HEK293 (cell line): ENCODE data around the gene FARSA.
A peak's percentile ranks its signal among the peaks of the same experiment; 100 is the strongest.

Experiments
- EGR2 ChIP-seq: fragments of 450-650 bp; formaldehyde crosslinking; IDR thresholded peaks from 2 replicates; pipeline ENCODE4 v1.5.1; 2016; ENCODE audit warnings: low read depth, missing biosample characterization, missing genetic modification characterization
- HOXD13 ChIP-seq: sonication (generic); formaldehyde crosslinking; IDR thresholded peaks from 2 replicates; pipeline ENCODE4 v1.8.0; 2022; ENCODE audit warnings: missing genetic modification reagents, borderline replicate concordance
- KLF16 ChIP-seq: fragments of 450-650 bp; formaldehyde crosslinking; IDR thresholded peaks from 2 replicates; pipeline ENCODE4 v1.5.1; 2017; ENCODE audit warnings: missing biosample characterization, missing genetic modification characterization
- KLF8 ChIP-seq: fragments of 450-650 bp; formaldehyde crosslinking; IDR thresholded peaks from 2 replicates; pipeline ENCODE4 v1.5.1; 2016; ENCODE audit warnings: missing biosample characterization, missing genetic modification characterization
- KLF9 ChIP-seq: fragments of 450-650 bp; formaldehyde crosslinking; IDR thresholded peaks from 2 replicates; pipeline ENCODE4 v1.5.1; 2016; ENCODE audit warnings: missing biosample characterization, missing genetic modification characterization, low read depth
- SP7 ChIP-seq: fragments of 450-650 bp; formaldehyde crosslinking; IDR thresholded peaks from 2 replicates; pipeline ENCODE4 v1.5.1; 2016; ENCODE audit warnings: missing biosample characterization, missing genetic modification characterization
- ZBTB1 ChIP-seq: fragments of 450-650 bp; formaldehyde crosslinking; IDR thresholded peaks from 2 replicates; pipeline ENCODE4 v1.5.1; 2016; ENCODE audit warnings: missing biosample characterization, missing genetic modification characterization
- ZBTB21 ChIP-seq: fragments of 450-650 bp; formaldehyde crosslinking; IDR thresholded peaks from 2 replicates; pipeline ENCODE4 v1.5.1; 2017; ENCODE audit warnings: missing biosample characterization, missing genetic modification characterization
- ZFP41 ChIP-seq: fragments of 450-650 bp; formaldehyde crosslinking; IDR thresholded peaks from 2 replicates; pipeline ENCODE4 v1.5.1; 2016; ENCODE audit warnings: missing biosample characterization, missing genetic modification characterization, borderline replicate concordance
- ZNF138 ChIP-seq: fragments of 450-650 bp; formaldehyde crosslinking; IDR thresholded peaks from 2 replicates; pipeline ENCODE4 v1.5.1; 2016; ENCODE audit warnings: missing biosample characterization, missing genetic modification characterization, borderline replicate concordance
- ZNF169 ChIP-seq: fragments of 450-650 bp; formaldehyde crosslinking; IDR thresholded peaks from 2 replicates; pipeline ENCODE4 v1.5.1; 2016; ENCODE audit warnings: missing biosample characterization, missing genetic modification characterization
- ZNF175 ChIP-seq: fragments of 450-650 bp; formaldehyde crosslinking; IDR thresholded peaks from 2 replicates; pipeline ENCODE4 v1.5.1; 2016; ENCODE audit warnings: missing biosample characterization, missing genetic modification characterization
- ZNF248 ChIP-seq: fragments of 450-650 bp; formaldehyde crosslinking; IDR thresholded peaks from 2 replicates; pipeline ENCODE4 v1.5.1; 2017; ENCODE audit warnings: missing biosample characterization, missing genetic modification characterization
- ZNF341 ChIP-seq: fragments of 450-650 bp; formaldehyde crosslinking; IDR thresholded peaks from 2 replicates; pipeline ENCODE4; 2016; ENCODE audit warnings: low read depth, missing biosample characterization, missing genetic modification characterization
- ZNF548 ChIP-seq: fragments of 450-650 bp; formaldehyde crosslinking; IDR thresholded peaks from 2 replicates; pipeline ENCODE4 v1.5.1; 2016; ENCODE audit warnings: missing biosample characterization, missing genetic modification characterization
- ZNF623 ChIP-seq: fragments of 450-650 bp; formaldehyde crosslinking; IDR thresholded peaks from 2 replicates; pipeline ENCODE4 v1.5.1; 2016; ENCODE audit warnings: missing biosample characterization, missing genetic modification characterization
- ZNF777 ChIP-seq: fragments of 450-650 bp; formaldehyde crosslinking; IDR thresholded peaks from 2 replicates; pipeline ENCODE4 v1.5.1; 2017; ENCODE audit warnings: missing biosample characterization, missing genetic modification characterization, borderline replicate concordance
- TF ChIP-seq, protein P1 (sequence below): fragments of 450-650 bp; formaldehyde crosslinking; IDR thresholded peaks from 2 replicates; pipeline ENCODE4 v1.5.1; 2016; ENCODE audit warnings: missing biosample characterization, missing genetic modification characterization
- TF ChIP-seq, protein P2 (sequence below): fragments of 450-650 bp; formaldehyde crosslinking; conservative IDR thresholded peaks from 2 replicates; pipeline ENCODE4 v1.5.1; 2016; ENCODE audit warnings: low read depth, missing biosample characterization, missing genetic modification characterization
- TF ChIP-seq, protein P3 (sequence below): fragments of 450-650 bp; formaldehyde crosslinking; IDR thresholded peaks from 2 replicates; pipeline ENCODE4 v1.5.1; 2017; ENCODE audit warnings: missing biosample characterization, missing genetic modification characterization
- TF ChIP-seq, protein P4 (sequence below): fragments of 450-650 bp; formaldehyde crosslinking; IDR thresholded peaks from 2 replicates; pipeline ENCODE4 v1.5.1; 2017; ENCODE audit warnings: missing biosample characterization, missing genetic modification characterization
- TF ChIP-seq, protein P5 (sequence below): fragments of 450-650 bp; formaldehyde crosslinking; IDR thresholded peaks from 2 replicates; pipeline ENCODE4 v1.5.1; 2016; ENCODE audit warnings: missing biosample characterization, missing genetic modification characterization

FARSA gene

DNA sequence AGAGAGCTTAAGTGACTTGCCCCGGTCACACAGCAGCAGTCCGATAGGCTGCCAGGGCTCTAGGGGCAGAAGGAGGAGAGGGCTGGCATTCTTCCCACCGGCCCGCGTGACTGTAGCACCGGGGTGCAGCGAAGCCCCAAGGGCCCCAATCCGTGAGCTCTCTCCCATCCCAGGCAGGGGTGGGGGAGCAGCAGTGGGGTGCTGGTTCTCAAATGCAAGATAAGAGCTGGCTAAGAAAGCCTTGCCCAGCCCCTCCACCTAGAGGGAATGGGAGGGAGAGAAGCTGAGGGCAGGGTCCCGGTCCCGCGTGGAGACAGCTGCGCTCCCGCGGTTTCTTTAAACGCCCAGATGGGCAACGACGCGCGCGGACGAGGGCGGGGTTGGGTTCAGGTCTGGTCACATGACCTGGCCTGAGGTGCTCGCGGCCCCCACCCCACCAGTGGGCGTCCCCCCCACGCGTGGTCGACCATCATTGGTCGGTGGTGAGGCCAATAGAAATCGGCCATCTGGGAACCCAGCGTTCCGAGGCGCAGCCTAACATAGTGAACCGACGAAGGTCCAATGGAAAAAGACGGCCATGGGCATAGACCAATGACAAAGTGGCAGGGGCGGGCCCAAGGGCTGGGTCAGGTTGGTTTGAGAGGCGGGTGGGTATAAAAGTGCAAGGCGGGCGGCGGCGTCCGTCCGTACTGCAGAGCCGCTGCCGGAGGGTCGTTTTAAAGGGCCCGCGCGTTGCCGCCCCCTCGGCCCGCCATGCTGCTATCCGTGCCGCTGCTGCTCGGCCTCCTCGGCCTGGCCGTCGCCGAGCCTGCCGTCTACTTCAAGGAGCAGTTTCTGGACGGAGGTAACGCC is 4.6 kb upstream of the FARSA start, which contains the start of gene CALR (continued):
- TF ChIP-seq, protein P1, sequence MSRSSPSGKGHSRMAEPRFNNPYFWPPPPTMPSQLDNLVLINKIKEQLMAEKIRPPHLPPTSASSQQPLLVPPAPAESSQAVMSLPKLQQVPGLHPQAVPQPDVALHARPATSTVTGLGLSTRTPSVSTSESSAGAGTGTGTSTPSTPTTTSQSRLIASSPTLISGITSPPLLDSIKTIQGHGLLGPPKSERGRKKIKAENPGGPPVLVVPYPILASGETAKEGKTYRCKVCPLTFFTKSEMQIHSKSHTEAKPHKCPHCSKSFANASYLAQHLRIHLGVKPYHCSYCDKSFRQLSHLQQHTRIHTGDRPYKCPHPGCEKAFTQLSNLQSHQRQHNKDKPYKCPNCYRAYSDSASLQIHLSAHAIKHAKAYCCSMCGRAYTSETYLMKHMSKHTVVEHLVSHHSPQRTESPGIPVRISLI (tag by site-specific recombination), result no peak
- TF ChIP-seq ZNF777 (tag by site-specific recombination), result no peak
- TF ChIP-seq SP7 (tag by site-specific recombination), result peak; percentile 50
- TF ChIP-seq ZNF175, result no peak
- TF ChIP-seq, protein P2, sequence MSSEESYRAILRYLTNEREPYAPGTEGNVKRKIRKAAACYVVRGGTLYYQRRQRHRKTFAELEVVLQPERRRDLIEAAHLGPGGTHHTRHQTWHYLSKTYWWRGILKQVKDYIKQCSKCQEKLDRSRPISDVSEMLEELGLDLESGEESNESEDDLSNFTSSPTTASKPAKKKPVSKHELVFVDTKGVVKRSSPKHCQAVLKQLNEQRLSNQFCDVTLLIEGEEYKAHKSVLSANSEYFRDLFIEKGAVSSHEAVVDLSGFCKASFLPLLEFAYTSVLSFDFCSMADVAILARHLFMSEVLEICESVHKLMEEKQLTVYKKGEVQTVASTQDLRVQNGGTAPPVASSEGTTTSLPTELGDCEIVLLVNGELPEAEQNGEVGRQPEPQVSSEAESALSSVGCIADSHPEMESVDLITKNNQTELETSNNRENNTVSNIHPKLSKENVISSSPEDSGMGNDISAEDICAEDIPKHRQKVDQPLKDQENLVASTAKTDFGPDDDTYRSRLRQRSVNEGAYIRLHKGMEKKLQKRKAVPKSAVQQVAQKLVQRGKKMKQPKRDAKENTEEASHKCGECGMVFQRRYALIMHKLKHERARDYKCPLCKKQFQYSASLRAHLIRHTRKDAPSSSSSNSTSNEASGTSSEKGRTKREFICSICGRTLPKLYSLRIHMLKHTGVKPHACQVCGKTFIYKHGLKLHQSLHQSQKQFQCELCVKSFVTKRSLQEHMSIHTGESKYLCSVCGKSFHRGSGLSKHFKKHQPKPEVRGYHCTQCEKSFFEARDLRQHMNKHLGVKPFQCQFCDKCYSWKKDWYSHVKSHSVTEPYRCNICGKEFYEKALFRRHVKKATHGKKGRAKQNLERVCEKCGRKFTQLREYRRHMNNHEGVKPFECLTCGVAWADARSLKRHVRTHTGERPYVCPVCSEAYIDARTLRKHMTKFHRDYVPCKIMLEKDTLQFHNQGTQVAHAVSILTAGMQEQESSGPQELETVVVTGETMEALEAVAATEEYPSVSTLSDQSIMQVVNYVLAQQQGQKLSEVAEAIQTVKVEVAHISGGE (tag by site-specific recombination), result peak; percentile 40
- no peak for TF ChIP-seq ZNF138
- no peak for TF ChIP-seq ZNF548 (tag by site-specific recombination)
- no peak for TF ChIP-seq ZNF169 (tag by site-specific recombination)
- TF ChIP-seq KLF8, result peak; percentile 78
- TF ChIP-seq HOXD13 (CRISPR knock-in tag), result no peak
- TF ChIP-seq, protein P3, sequence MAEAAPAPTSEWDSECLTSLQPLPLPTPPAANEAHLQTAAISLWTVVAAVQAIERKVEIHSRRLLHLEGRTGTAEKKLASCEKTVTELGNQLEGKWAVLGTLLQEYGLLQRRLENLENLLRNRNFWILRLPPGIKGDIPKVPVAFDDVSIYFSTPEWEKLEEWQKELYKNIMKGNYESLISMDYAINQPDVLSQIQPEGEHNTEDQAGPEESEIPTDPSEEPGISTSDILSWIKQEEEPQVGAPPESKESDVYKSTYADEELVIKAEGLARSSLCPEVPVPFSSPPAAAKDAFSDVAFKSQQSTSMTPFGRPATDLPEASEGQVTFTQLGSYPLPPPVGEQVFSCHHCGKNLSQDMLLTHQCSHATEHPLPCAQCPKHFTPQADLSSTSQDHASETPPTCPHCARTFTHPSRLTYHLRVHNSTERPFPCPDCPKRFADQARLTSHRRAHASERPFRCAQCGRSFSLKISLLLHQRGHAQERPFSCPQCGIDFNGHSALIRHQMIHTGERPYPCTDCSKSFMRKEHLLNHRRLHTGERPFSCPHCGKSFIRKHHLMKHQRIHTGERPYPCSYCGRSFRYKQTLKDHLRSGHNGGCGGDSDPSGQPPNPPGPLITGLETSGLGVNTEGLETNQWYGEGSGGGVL, result peak; percentile 49; the same call in 1 of the 2 replicates
- TF ChIP-seq ZNF341 (tag by site-specific recombination), result no peak; the same call in 1 of the 2 replicates
- peak; percentile 66; the same call in 1 of the 2 replicates for TF ChIP-seq ZBTB21 (tag by site-specific recombination)
- no peak for TF ChIP-seq ZNF623 (tag by site-specific recombination)
- peak; percentile 89 for TF ChIP-seq KLF16 (tag by site-specific recombination)
- TF ChIP-seq ZNF248 (tag by site-specific recombination), result no peak
- TF ChIP-seq, protein P4, sequence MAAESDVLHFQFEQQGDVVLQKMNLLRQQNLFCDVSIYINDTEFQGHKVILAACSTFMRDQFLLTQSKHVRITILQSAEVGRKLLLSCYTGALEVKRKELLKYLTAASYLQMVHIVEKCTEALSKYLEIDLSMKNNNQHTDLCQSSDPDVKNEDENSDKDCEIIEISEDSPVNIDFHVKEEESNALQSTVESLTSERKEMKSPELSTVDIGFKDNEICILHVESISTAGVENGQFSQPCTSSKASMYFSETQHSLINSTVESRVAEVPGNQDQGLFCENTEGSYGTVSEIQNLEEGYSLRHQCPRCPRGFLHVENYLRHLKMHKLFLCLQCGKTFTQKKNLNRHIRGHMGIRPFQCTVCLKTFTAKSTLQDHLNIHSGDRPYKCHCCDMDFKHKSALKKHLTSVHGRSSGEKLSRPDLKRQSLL (tag by site-specific recombination), result no peak
- TF ChIP-seq ZFP41, result no peak
- TF ChIP-seq ZBTB1 (tag by site-specific recombination), result no peak
- TF ChIP-seq KLF9 (tag by site-specific recombination), result peak; percentile 84
- peak; percentile 92 for TF ChIP-seq EGR2 (tag by site-specific recombination)
- TF ChIP-seq, protein P5, sequence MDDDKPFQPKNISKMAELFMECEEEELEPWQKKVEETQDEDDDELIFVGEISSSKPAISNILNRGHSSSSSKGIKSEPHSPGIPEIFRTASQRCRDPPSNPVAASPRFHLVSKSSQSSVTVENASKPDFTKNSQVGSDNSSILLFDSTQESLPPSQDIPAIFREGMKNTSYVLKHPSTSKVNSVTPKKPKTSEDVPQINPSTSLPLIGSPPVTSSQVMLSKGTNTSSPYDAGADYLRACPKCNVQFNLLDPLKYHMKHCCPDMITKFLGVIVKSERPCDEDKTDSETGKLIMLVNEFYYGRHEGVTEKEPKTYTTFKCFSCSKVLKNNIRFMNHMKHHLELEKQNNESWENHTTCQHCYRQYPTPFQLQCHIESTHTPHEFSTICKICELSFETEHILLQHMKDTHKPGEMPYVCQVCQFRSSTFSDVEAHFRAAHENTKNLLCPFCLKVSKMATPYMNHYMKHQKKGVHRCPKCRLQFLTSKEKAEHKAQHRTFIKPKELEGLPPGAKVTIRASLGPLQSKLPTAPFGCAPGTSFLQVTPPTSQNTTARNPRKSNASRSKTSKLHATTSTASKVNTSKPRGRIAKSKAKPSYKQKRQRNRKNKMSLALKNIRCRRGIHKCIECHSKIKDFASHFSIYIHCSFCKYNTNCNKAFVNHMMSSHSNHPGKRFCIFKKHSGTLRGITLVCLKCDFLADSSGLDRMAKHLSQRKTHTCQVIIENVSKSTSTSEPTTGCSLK (tag by site-specific recombination), result no peak
